HepG2 (cell line): ENCODE results near the gene MEIOC. TPM values are rescaled to one million over a fixed set of nuclear protein-coding genes. Genes with fewer than 3 reads are reported as not detected.

Experiments
- CREM ChIP-seq, 2 experiments: sonication (generic) in 1 of 2; formaldehyde crosslinking in 1 of 2; IDR thresholded peaks; 2 replicates each; pipeline versions ENCODE4 v1.4.0 to v1.6.1; 2016 to 2020; ENCODE audit warnings: antibody characterized with exemption in 1 of 2, mild to moderate bottlenecking in 1 of 2, missing genetic modification reagents in 1 of 2
- HNF4A ChIP-seq: sonication (generic); formaldehyde crosslinking; IDR thresholded peaks from 2 replicates; pipeline ENCODE4 v1.4.0; 2020; ENCODE audit warnings: missing genetic modification reagents
- HNRNPLL ChIP-seq: fragments of 200-400 bp; formaldehyde crosslinking; IDR thresholded peaks from 2 replicates; pipeline ENCODE4 v1.6.1; 2017; ENCODE audit warnings: mild to moderate bottlenecking, low read depth, low read length; ENCODE audit not compliant: poor library complexity, severe bottlenecking
- ISL2 ChIP-seq: sonication (generic); formaldehyde crosslinking; IDR thresholded peaks from 2 replicates; pipeline ENCODE4 v1.5.0; 2020; ENCODE audit warnings: missing genetic modification reagents
- MYNN ChIP-seq: sonication (generic); formaldehyde crosslinking; IDR thresholded peaks from 2 replicates; pipeline ENCODE4 v1.4.0; 2020; ENCODE audit warnings: mild to moderate bottlenecking, low read depth, missing genetic modification reagents
- NCOA2 ChIP-seq: sonication (generic); formaldehyde crosslinking; IDR thresholded peaks from 2 replicates; pipeline ENCODE4 v1.8.0; 2022; ENCODE audit warnings: inconsistent platforms
- TEAD2 ChIP-seq: sonication (generic); formaldehyde crosslinking; IDR thresholded peaks from 2 replicates; pipeline ENCODE4 v1.9.0; 2021; ENCODE audit warnings: missing genetic modification reagents
- TMF1 ChIP-seq: sonication (generic); formaldehyde crosslinking; IDR thresholded peaks from 2 replicates; pipeline ENCODE4 v1.8.1; 2022; ENCODE audit warnings: low read depth, missing genetic modification reagents
- ZFP82 ChIP-seq: sonication (generic); formaldehyde crosslinking; IDR thresholded peaks from 2 replicates; pipeline ENCODE4 v1.5.1; 2020; ENCODE audit warnings: mild to moderate bottlenecking, missing genetic modification reagents, borderline replicate concordance
- ZNF296 ChIP-seq: sonication (generic); formaldehyde crosslinking; conservative IDR thresholded peaks from 2 replicates; pipeline ENCODE4 v1.5.0; 2020; ENCODE audit warnings: mild to moderate bottlenecking, missing genetic modification reagents
- ZNF432 ChIP-seq: sonication (generic); formaldehyde crosslinking; IDR thresholded peaks from 2 replicates; pipeline ENCODE4 v1.5.0; 2020; ENCODE audit warnings: missing genetic modification reagents, mild to moderate bottlenecking, borderline replicate concordance
- ZNF563 ChIP-seq: sonication (generic); formaldehyde crosslinking; IDR thresholded peaks from 2 replicates; pipeline ENCODE4 v1.8.0; 2022; ENCODE audit warnings: mild to moderate bottlenecking, moderate library complexity, missing genetic modification reagents
- ZNF713 ChIP-seq: sonication (generic); formaldehyde crosslinking; IDR thresholded peaks from 2 replicates; pipeline ENCODE4 v1.4.0; 2020; ENCODE audit warnings: mild to moderate bottlenecking, missing genetic modification reagents
- ZSCAN9 ChIP-seq: IDR thresholded peaks from 2 replicates; pipeline ENCODE4 v1.6.1; 2016; ENCODE audit warnings: borderline replicate concordance
- polyA plus RNA-seq, 8 experiments: library from polyadenylated mRNA; depleted of rRNA in 3 of 8; stranded (reverse) in 7 of 8; unstranded in 1 of 8; fragments of >200 nt; fragmentation: Illumina TruSeq in 4 of 8; extraction: Trizol in 4 of 8; gene quantifications; 2 replicates each; pipeline versions ENCODE4 v1.2.1 to v1.2.3, GENCODE V29; 2011 to 2016; ENCODE audit warnings: low read depth in 4 of 8, missing spikeins in 1 of 8, mixed read lengths in 1 of 8; ENCODE audit not compliant: insufficient read depth in 1 of 8
- total RNA-seq, 5 experiments: library from RNA; depleted of rRNA; stranded (reverse); fragments of >200 nt; fragmentation: Illumina TruSeq; extraction: Trizol; gene quantifications; 2 replicates each; pipeline ENCODE4 v1.2.3, GENCODE V29; 2016; ENCODE audit warnings: low read depth in 1 of 5
- TF ChIP-seq, protein P1 (sequence below): sonication (generic); formaldehyde crosslinking; IDR thresholded peaks from 2 replicates; pipeline ENCODE4 v1.8.1; 2023; ENCODE audit warnings: mild to moderate bottlenecking, moderate library complexity, missing genetic modification reagents
- TF ChIP-seq, protein P2 (sequence below): sonication (generic); formaldehyde crosslinking; IDR thresholded peaks from 2 replicates; pipeline ENCODE4 v1.5.1; 2020; ENCODE audit warnings: missing genetic modification reagents, mild to moderate bottlenecking, borderline replicate concordance
- TF ChIP-seq, protein P3 (sequence below): sonication (generic); formaldehyde crosslinking; conservative IDR thresholded peaks from 2 replicates; pipeline ENCODE4 v1.4.0; 2020; ENCODE audit warnings: missing genetic modification reagents
- TF ChIP-seq, protein P4 (sequence below): sonication (generic); formaldehyde crosslinking; IDR thresholded peaks from 2 replicates; pipeline ENCODE4 v1.4.0; 2020; ENCODE audit warnings: mild to moderate bottlenecking, missing genetic modification reagents
- TF ChIP-seq, protein P5 (sequence below): conservative IDR thresholded peaks from 2 replicates; pipeline ENCODE4 v1.6.1; 2018; ENCODE audit warnings: missing genetic modification reagents
- TF ChIP-seq, protein P6 (sequence below): sonication (generic); formaldehyde crosslinking; IDR thresholded peaks from 2 replicates; pipeline ENCODE4 v1.4.0; 2020; ENCODE audit warnings: missing genetic modification reagents

The MEIOC gene
- total and polyA plus RNA-seq, 2 of the 13 experiments (the other 11 are each of a cell fraction or from before 2014, with no cell fraction given): 0.04 to 0.15 TPM

DNA sequence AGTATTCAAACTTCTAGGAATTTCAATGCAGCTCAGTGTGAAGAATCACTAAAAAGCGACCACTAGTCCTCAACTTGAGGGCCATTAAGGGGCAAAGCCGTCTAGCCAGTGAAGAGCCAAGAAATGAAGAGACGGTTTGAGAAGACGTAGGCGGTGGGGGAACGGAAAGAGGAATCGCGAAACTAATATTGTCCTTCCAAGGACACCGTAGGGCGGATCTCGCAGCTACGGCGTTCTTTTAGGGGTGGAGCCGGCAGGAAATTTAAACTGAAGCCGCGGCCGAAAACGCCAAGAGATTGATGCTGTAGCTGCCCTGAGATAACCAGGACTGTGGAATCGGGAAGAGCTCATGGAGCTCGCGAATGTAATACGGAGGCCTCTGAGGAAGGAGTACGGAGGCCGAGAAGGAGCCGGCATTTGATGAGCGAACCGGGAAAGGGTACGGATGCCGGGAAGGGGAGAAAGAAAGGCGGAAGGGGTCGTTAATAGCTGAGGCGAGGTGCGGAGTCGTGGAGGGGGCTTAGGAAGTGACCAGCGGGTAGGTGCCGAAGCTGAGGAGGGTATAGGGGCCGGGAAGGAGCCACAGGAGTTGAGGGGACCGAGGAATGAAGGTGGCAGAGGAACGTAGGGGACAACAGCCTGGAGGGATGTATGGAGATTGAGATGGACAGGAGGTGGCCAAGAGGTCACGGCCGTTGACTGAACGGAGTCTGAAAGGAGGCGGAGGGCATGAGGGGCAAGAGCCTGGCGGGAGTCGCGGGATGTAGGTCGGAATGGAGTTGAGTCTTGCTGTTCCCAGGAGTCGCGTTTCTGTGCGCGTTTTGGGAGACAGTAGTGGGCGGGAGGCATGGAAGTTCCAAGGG, 52.4 kb downstream of the MEIOC start, which contains the start of gene DBF4B (continued):
- TF ChIP-seq, protein P1, sequence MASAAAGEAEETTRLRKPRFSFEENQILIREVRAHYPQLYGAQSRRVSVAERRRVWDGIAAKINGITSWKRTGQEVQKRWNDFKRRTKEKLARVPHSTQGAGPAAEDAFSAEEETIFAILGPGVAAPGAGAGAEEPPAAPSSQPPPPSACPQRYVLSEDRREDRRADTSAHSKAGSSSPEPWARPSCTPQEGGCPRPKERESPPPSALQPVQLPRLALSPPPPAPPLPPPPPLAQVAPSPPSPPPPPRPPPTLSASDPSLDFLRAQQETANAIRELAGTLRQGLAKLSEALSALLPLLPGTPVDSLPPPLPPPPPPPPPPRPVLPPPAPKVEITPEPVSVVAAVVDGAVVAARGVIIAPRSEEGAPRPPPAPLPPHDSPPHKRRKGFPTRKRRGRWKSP: 0 out of 2 replicates have a peak, but pooled peaks have one; percentile 42
- TF ChIP-seq NCOA2 (CRISPR knock-in tag) (0 out of 2 replicates have a peak, but pooled peaks have one; percentile 55), CREM (IDR thresholded peaks at IDR 0.05) (peak; percentile 77), CREM (CRISPR knock-in tag; IDR thresholded peaks at IDR 0.05) (no peak), ZNF432 (CRISPR knock-in tag) (no peak), ZSCAN9 (CRISPR knock-in tag) (peak; percentile 46), ZNF296 (CRISPR knock-in tag) (no peak), TMF1 (0 out of 2 replicates have a peak, but pooled peaks have one; percentile 69), HNF4A (CRISPR knock-in tag) (peak; percentile 36; the same call in 1 of the 2 replicates), MYNN (CRISPR knock-in tag) (no peak; the same call in 1 of the 2 replicates), TEAD2 (CRISPR knock-in tag) (no peak), ZNF563 (CRISPR knock-in tag) (no peak), ZNF713 (no peak), ISL2 (CRISPR knock-in tag) (no peak; the same call in none of the 2 replicates), ZFP82 (CRISPR knock-in tag) (no peak), HNRNPLL (no peak)
- TF ChIP-seq, protein P2, sequence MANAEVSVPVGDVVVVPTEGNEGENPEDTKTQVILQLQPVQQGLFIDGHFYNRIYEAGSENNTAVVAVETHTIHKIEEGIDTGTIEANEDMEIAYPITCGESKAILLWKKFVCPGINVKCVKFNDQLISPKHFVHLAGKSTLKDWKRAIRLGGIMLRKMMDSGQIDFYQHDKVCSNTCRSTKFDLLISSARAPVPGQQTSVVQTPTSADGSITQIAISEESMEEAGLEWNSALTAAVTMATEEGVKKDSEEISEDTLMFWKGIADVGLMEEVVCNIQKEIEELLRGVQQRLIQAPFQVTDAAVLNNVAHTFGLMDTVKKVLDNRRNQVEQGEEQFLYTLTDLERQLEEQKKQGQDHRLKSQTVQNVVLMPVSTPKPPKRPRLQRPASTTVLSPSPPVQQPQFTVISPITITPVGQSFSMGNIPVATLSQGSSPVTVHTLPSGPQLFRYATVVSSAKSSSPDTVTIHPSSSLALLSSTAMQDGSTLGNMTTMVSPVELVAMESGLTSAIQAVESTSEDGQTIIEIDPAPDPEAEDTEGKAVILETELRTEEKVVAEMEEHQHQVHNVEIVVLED (CRISPR knock-in tag): peak; percentile 80; the same call in 1 of the 2 replicates
- TF ChIP-seq, protein P3, sequence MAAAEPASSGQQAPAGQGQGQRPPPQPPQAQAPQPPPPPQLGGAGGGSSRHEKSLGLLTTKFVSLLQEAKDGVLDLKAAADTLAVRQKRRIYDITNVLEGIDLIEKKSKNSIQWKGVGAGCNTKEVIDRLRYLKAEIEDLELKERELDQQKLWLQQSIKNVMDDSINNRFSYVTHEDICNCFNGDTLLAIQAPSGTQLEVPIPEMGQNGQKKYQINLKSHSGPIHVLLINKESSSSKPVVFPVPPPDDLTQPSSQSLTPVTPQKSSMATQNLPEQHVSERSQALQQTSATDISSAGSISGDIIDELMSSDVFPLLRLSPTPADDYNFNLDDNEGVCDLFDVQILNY (CRISPR knock-in tag): peak; percentile 96
- TF ChIP-seq, protein P4, sequence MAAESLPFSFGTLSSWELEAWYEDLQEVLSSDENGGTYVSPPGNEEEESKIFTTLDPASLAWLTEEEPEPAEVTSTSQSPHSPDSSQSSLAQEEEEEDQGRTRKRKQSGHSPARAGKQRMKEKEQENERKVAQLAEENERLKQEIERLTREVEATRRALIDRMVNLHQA (CRISPR knock-in tag): no peak
- TF ChIP-seq, protein P5, sequence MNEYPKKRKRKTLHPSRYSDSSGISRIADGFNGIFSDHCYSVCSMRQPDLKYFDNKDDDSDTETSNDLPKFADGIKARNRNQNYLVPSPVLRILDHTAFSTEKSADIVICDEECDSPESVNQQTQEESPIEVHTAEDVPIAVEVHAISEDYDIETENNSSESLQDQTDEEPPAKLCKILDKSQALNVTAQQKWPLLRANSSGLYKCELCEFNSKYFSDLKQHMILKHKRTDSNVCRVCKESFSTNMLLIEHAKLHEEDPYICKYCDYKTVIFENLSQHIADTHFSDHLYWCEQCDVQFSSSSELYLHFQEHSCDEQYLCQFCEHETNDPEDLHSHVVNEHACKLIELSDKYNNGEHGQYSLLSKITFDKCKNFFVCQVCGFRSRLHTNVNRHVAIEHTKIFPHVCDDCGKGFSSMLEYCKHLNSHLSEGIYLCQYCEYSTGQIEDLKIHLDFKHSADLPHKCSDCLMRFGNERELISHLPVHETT (CRISPR knock-in tag): peak; percentile 82
- TF ChIP-seq, protein P6, sequence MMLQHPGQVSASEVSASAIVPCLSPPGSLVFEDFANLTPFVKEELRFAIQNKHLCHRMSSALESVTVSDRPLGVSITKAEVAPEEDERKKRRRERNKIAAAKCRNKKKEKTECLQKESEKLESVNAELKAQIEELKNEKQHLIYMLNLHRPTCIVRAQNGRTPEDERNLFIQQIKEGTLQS: 0 out of 2 replicates have a peak, but pooled peaks have one; percentile 19
